ENCODE results near the gene SPAG16. TPM values are rescaled to one million over a fixed set of nuclear protein-coding genes. Genes with fewer than 3 reads are reported as not detected.

Gene SPAG16
- total RNA-seq, 4 donors from 2014 or later: 1.1 to 8.8 (median 6.3) TPM

GRCh38 chr2:213726101-213726500, 441.8 kb downstream of the SPAG16 start:
- H3K27me3 ChIP-seq: no peaks in the 10 kb centered on the region
- in situ Hi-C loops (cut with MboI; ENCODE audit: low sequenced_read_pairs in 4 of 4): no loop called here
- no peak for ATAC-seq

GRCh38 chr2:213733893-213734292, 449.6 kb downstream of the SPAG16 start:
- H3K4me1 ChIP-seq: no peaks in the 10 kb centered on the region
- intact Hi-C loops (cut with DNase I; ENCODE audit: low total_unique reads): no loop called here
- no peak overlapping the region for H3K4me3 ChIP-seq
- H3K9me3 ChIP-seq: no peaks in the 10 kb centered on the region
- in situ Hi-C loops (cut with MboI; ENCODE audit: low sequenced_read_pairs in 4 of 4): no loop called here
- no peak overlapping the region for H3K27ac ChIP-seq
- no peaks in the 10 kb centered on the region for H3K27me3 ChIP-seq
- DNase-seq: no peak
- no peak for TF ChIP-seq CTCF (IDR thresholded peaks at IDR 0.05 in 4 of 5, conservative IDR thresholded peaks at IDR 0.05 in 1 of 5)
- TF ChIP-seq POLR2A (IDR thresholded peaks at IDR 0.05): no peak
- H3K36me3 ChIP-seq: no peaks in the 10 kb centered on the region
- ATAC-seq: no peak

More at GRCh38 chr2:213726101-213726500, 441.8 kb downstream of the SPAG16 start:
- DNase-seq: no peak
- no peaks in the 10 kb centered on the region for H3K9me3 ChIP-seq
- H3K4me3 ChIP-seq: no peak overlapping the region
- no peaks in the 10 kb centered on the region for H3K36me3 ChIP-seq
- no peak for TF ChIP-seq POLR2A (IDR thresholded peaks at IDR 0.05)
- no peak for TF ChIP-seq CTCF (IDR thresholded peaks at IDR 0.05 in 4 of 5, conservative IDR thresholded peaks at IDR 0.05 in 1 of 5)
- H3K27ac ChIP-seq: no peak overlapping the region
- H3K4me1 ChIP-seq: no peaks in the 10 kb centered on the region
- intact Hi-C loops (cut with DNase I; ENCODE audit: low total_unique reads): no loop called here

- no peaks in the 10 kb centered on the region for H3K36me3 ChIP-seq
- in situ Hi-C loops (cut with MboI; ENCODE audit: low sequenced_read_pairs in 4 of 4) (no loop called here), intact Hi-C loops (cut with DNase I; ENCODE audit: low total_unique reads) (no loop called here)
- TF ChIP-seq POLR2A (IDR thresholded peaks at IDR 0.05) (no peak), CTCF (IDR thresholded peaks at IDR 0.05 in 4 of 5, conservative IDR thresholded peaks at IDR 0.05 in 1 of 5) (no peak)
- no peaks in the 10 kb centered on the region for H3K9me3 ChIP-seq
- DNase-seq (no peak), ATAC-seq (no peak)
- H3K4me1 ChIP-seq: no peaks in the 10 kb centered on the region
- no peak overlapping the region for H3K27ac ChIP-seq
- no peaks in the 10 kb centered on the region for H3K27me3 ChIP-seq
- H3K4me3 ChIP-seq: no peak overlapping the region
Measured at GRCh38 chr2:213740453-213740852, 456.2 kb downstream of the SPAG16 start.

GRCh38 chr2:213751446-213751845, 467.2 kb downstream of the SPAG16 start:
- no peaks in the 10 kb centered on the region for H3K36me3 ChIP-seq
- DNase-seq (no peak), ATAC-seq (no peak)
- TF ChIP-seq POLR2A (IDR thresholded peaks at IDR 0.05): no peak
- no peak for TF ChIP-seq CTCF (IDR thresholded peaks at IDR 0.05 in 4 of 5, conservative IDR thresholded peaks at IDR 0.05 in 1 of 5)
- no peaks in the 10 kb centered on the region for H3K27me3 ChIP-seq
- no peaks in the 10 kb centered on the region for H3K4me1 ChIP-seq
- no peak overlapping the region for H3K4me3 ChIP-seq
- no peak overlapping the region for H3K27ac ChIP-seq
- intact Hi-C loops (cut with DNase I; ENCODE audit: low total_unique reads) (no loop called here), in situ Hi-C loops (cut with MboI; ENCODE audit: low sequenced_read_pairs in 4 of 4) (no loop called here)
- H3K9me3 ChIP-seq: no peaks in the 10 kb centered on the region

GRCh38 chr2:213752575-213752974, 468.3 kb downstream of the SPAG16 start:
- H3K27me3 ChIP-seq: no peaks in the 10 kb centered on the region
- in situ Hi-C loops (cut with MboI; ENCODE audit: low sequenced_read_pairs in 4 of 4): no loop called here
- no peak for ATAC-seq
- DNase-seq: no peak
- no peak overlapping the region for H3K4me3 ChIP-seq
- H3K36me3 ChIP-seq: no peaks in the 10 kb centered on the region
- H3K9me3 ChIP-seq: no peaks in the 10 kb centered on the region
- TF ChIP-seq CTCF (IDR thresholded peaks at IDR 0.05 in 4 of 5, conservative IDR thresholded peaks at IDR 0.05 in 1 of 5) (no peak), POLR2A (IDR thresholded peaks at IDR 0.05) (no peak)
- no peak overlapping the region for H3K27ac ChIP-seq
- H3K4me1 ChIP-seq: no peaks in the 10 kb centered on the region
- intact Hi-C loops (cut with DNase I; ENCODE audit: low total_unique reads): no loop called here
